Ascending aorta (tissue), 2 donors: ENCODE measurements around the gene RENBP. TPM values are rescaled to one million over a fixed set of nuclear protein-coding genes. Genes with fewer than 3 reads are reported as not detected.

Experiments used
- DNase-seq, 2 donors: peaks; one replicate each; pipeline ENCODE4 v3.0.0-alpha.2; 2019; ENCODE audit warnings: low spot score in 2 of 2
- H3K27ac ChIP-seq, 2 donors: fragments of 200-600 bp; sonication (generic); one replicate each; pipeline ENCODE4 v1.5.1; 2016 to 2017; ENCODE audit warnings: mild to moderate bottlenecking in 1 of 2
- H3K27me3 ChIP-seq: fragments of 200-600 bp; sonication (generic); one replicate; pipeline ENCODE4 v1.5.1; 2017
- H3K36me3 ChIP-seq, 2 donors: fragments of 200-600 bp; sonication (generic); one replicate each; pipeline ENCODE4 v1.5.1; 2016
- H3K4me1 ChIP-seq, 2 donors: fragments of 200-600 bp; sonication (generic); one replicate each; pipeline ENCODE4 v1.5.1; 2016 to 2017; ENCODE audit warnings: mild to moderate bottlenecking in 1 of 2
- H3K4me3 ChIP-seq, 2 donors: fragments of 200-600 bp; sonication (generic); one replicate each; pipeline ENCODE4 v1.5.1; 2016 to 2017; ENCODE audit warnings: mild to moderate bottlenecking in 1 of 2
- H3K9me3 ChIP-seq, 2 donors: fragments of 200-600 bp; sonication (generic); one replicate each; pipeline ENCODE4 v1.5.1; 2016
- intact Hi-C: fragments of 100-400 bp; cut with DNase I; formaldehyde crosslinking; loops from one replicate; pipeline ENCODE4 v1.15.1; 2023
- total RNA-seq: library from RNA; depleted of rRNA; stranded (reverse); fragments of >200 nt; gene quantifications from one replicate; pipeline ENCODE4 v1.1.0, GENCODE V29; 2016
- TF ChIP-seq, protein P1 (sequence below), 3 experiments: fragments of 200-600 bp in 2 of 3; fragments of 450-650 bp in 1 of 3; sonication (generic) in 2 of 3; IDR thresholded peaks; one replicate each; pipeline ENCODE4 v1.5.1; 2016 to 2019; ENCODE audit warnings: antibody characterized with exemption in 3 of 3, mild to moderate bottlenecking in 1 of 3, moderate library complexity in 1 of 3

The RENBP gene
- total RNA-seq, 1 donor from 2014 or later: 15.5 TPM

DNA sequence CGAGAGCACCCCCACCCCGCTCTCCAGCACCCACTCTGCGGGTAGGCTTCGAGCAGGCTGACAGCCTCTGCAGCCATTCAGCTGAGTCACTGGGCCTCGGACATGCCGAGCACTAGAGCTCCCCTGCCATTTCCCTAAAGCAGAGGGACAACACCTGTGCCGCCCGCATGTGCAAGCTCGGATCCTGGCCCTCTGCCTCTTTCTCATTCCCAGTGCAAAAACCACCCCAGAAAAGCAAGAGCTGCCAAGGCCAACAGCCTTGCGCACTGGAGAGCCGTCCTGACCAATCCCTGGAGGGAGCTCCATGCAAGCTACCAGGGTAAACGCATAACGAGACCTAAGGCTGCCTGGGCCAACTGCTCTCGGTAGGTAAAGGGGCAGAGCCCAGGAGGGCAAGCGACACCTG is 21.8 kb upstream of the RENBP start:
- H3K9me3 ChIP-seq: no peaks in the 10 kb centered on the region
- no peaks in the 10 kb centered on the region for H3K27me3 ChIP-seq
- DNase-seq: no peak
- H3K4me1 ChIP-seq: peaks cover 10 to 21% of the 10 kb centered on the region in 2 donors
- H3K27ac ChIP-seq: peak overlapping the region in 1 of 2 donors; percentile 43
- peaks cover 27 to 31% of the 10 kb centered on the region in 2 donors for H3K36me3 ChIP-seq
- TF ChIP-seq, protein P1, sequence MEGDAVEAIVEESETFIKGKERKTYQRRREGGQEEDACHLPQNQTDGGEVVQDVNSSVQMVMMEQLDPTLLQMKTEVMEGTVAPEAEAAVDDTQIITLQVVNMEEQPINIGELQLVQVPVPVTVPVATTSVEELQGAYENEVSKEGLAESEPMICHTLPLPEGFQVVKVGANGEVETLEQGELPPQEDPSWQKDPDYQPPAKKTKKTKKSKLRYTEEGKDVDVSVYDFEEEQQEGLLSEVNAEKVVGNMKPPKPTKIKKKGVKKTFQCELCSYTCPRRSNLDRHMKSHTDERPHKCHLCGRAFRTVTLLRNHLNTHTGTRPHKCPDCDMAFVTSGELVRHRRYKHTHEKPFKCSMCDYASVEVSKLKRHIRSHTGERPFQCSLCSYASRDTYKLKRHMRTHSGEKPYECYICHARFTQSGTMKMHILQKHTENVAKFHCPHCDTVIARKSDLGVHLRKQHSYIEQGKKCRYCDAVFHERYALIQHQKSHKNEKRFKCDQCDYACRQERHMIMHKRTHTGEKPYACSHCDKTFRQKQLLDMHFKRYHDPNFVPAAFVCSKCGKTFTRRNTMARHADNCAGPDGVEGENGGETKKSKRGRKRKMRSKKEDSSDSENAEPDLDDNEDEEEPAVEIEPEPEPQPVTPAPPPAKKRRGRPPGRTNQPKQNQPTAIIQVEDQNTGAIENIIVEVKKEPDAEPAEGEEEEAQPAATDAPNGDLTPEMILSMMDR (IDR thresholded peaks at IDR 0.05): no peak
- peak overlapping the region in 1 of 2 donors; percentile 10 for H3K4me3 ChIP-seq
- intact Hi-C loops: no loop called here

GRCh38 chrX:153965406-153965805 is 21.0 kb upstream of the RENBP start:
- peaks cover 10 to 21% of the 10 kb centered on the region in 2 donors for H3K4me1 ChIP-seq
- no peak for DNase-seq
- peaks cover 35 to 39% of the 10 kb centered on the region in 2 donors for H3K36me3 ChIP-seq
- TF ChIP-seq, protein P1 (IDR thresholded peaks at IDR 0.05): no peak
- H3K27ac ChIP-seq: no peak overlapping the region
- intact Hi-C loops: no loop called here
- H3K27me3 ChIP-seq: no peaks in the 10 kb centered on the region
- no peak overlapping the region for H3K4me3 ChIP-seq
- H3K9me3 ChIP-seq: no peaks in the 10 kb centered on the region

- Histone ChIP-seq H3K36me3 (peaks cover 46 to 52% of the 10 kb centered on the region in 2 donors), H3K4me1 (peaks cover 10 to 18% of the 10 kb centered on the region in 2 donors), H3K9me3 (no peaks in the 10 kb centered on the region), H3K27ac (no peak overlapping the region), H3K27me3 (no peaks in the 10 kb centered on the region), H3K4me3 (no peak overlapping the region)
- intact Hi-C loops: no loop called here
- TF ChIP-seq, protein P1 (IDR thresholded peaks at IDR 0.05): no peak
- no peak for DNase-seq
Measured at GRCh38 chrX:153964105-153964504, 19.7 kb upstream of the RENBP start.

- Histone ChIP-seq H3K9me3 (no peaks in the 10 kb centered on the region), H3K36me3 (peaks cover 51 to 58% of the 10 kb centered on the region in 2 donors), H3K4me1 (peaks cover 10 to 14% of the 10 kb centered on the region in 2 donors), H3K27ac (no peak overlapping the region), H3K4me3 (no peak overlapping the region), H3K27me3 (no peaks in the 10 kb centered on the region)
- TF ChIP-seq, protein P1 (IDR thresholded peaks at IDR 0.05): no peak
- intact Hi-C loops: no loop called here
- DNase-seq: no peak
Measured at GRCh38 chrX:153963546-153963945, 19.1 kb upstream of the RENBP start.

- Histone ChIP-seq H3K4me1 (peaks cover 0 to 5% of the 10 kb centered on the region in 2 donors), H3K27me3 (no peaks in the 10 kb centered on the region), H3K9me3 (no peaks in the 10 kb centered on the region), H3K36me3 (peaks cover 68 to 80% of the 10 kb centered on the region in 2 donors), H3K4me3 (no peak overlapping the region), H3K27ac (no peak overlapping the region)
- TF ChIP-seq, protein P1 (IDR thresholded peaks at IDR 0.05): no peak
- intact Hi-C loops: no loop called here
- no peak for DNase-seq
Measured at GRCh38 chrX:153961292-153961691, 16.8 kb upstream of the RENBP start.

DNA sequence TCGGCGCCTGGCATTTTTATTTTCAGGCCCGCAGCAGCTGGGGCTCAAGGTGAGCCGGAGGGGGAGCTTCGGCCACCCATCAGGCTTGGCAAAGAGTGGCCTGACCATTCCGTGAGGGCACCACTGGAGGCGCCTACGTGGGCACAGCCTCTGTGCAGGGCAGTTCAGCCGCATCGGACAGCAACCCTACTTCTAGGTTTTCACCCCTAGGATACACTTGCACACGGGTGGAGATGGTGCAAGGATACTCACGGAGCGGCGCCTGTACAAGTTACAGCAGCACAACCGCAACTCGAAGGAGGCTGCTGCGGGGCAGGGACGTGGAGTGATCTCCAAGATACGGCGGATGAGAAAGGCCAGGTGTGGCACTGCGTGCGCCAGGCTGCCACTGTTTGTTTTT is 16.3 kb upstream of the RENBP start:
- H3K27ac ChIP-seq: no peak overlapping the region
- TF ChIP-seq, protein P1 (IDR thresholded peaks at IDR 0.05): no peak
- no peak overlapping the region for H3K4me3 ChIP-seq
- H3K36me3 ChIP-seq: peaks cover 72 to 86% of the 10 kb centered on the region in 2 donors
- H3K4me1 ChIP-seq: peaks cover 0 to 2% of the 10 kb centered on the region in 2 donors
- no peak for DNase-seq
- no peaks in the 10 kb centered on the region for H3K9me3 ChIP-seq
- no peaks in the 10 kb centered on the region for H3K27me3 ChIP-seq
- intact Hi-C loops: no loop called here
